GM19468 (cell line): Measurements from ENCODE around the gene ABHD15.

Experiments used
- ATAC-seq: cut with Tn5 transposase; IDR thresholded peaks from one replicate; pipeline ENCODE4 v1.9.1; 2021; ENCODE audit warnings: mild to moderate bottlenecking, moderate library complexity, moderate number of reproducible peaks; ENCODE audit not compliant: unreplicated experiment; ENCODE audit errors: extremely low read depth

The ABHD15 gene

GRCh38 chr17:29595107-29595942 is 28.5 kb upstream of the ABHD15 start:
- no peak for ATAC-seq

GRCh38 chr17:29594519-29595090 is 27.8 kb upstream of the ABHD15 start:
- no peak for ATAC-seq

- ATAC-seq = no peak
Observed at GRCh38 chr17:29593591-29594518, 27.0 kb upstream of the ABHD15 start.

- ATAC-seq = no peak
Observed at GRCh38 chr17:29592850-29593551, 26.2 kb upstream of the ABHD15 start, which contains the start of gene ANKRD13B. Gene ANKRD13B, plus strand, starts transcription at chr17:29593132. Its CDS starts 490 bp downstream, at chr17:29593622.

- ATAC-seq = no peak
Observed at GRCh38 chr17:29591737-29592608, 25.1 kb upstream of the ABHD15 start.

GRCh38 chr17:29591146-29591736 is 24.4 kb upstream of the ABHD15 start:
- no peak for ATAC-seq

GRCh38 chr17:29590411-29591145 is 23.7 kb upstream of the ABHD15 start:
- ATAC-seq = no peak

GRCh38 chr17:29589524-29590410 is 22.9 kb upstream of the ABHD15 start, which contains the start of gene GIT1:
Gene GIT1, minus strand, starts transcription at chr17:29589648. Its CDS starts 270 bp downstream, at chr17:29589378.
- ATAC-seq = peak; percentile 70

- peak; percentile 2 for ATAC-seq
Observed at GRCh38 chr17:29588562-29589411, 21.9 kb upstream of the ABHD15 start.

GRCh38 chr17:29588017-29588561 is 21.3 kb upstream of the ABHD15 start:
- ATAC-seq = no peak

GRCh38 chr17:29587591-29587990 is 20.8 kb upstream of the ABHD15 start:
- ATAC-seq = no peak

- no peak for ATAC-seq
Observed at GRCh38 chr17:29586676-29587469, 20.0 kb upstream of the ABHD15 start.

GRCh38 chr17:29585080-29585751 is 18.4 kb upstream of the ABHD15 start:
- no peak for ATAC-seq

- ATAC-seq = no peak
Observed at GRCh38 chr17:29584452-29585079, 17.7 kb upstream of the ABHD15 start.
